C4-2B (cell line): ENCODE data around the gene MEOX2.

Experiments used
- H3K27ac ChIP-seq: fragments of 450-650 bp; 2 replicates; pipeline ENCODE4 v1.5.1; 2017
- CTCF ChIP-seq: fragments of 450-650 bp; conservative IDR thresholded peaks from 2 replicates; pipeline ENCODE4 v1.5.1; 2017; ENCODE audit warnings: mild to moderate bottlenecking
- ZFX ChIP-seq: fragments of 450-650 bp; IDR thresholded peaks from 2 replicates; pipeline ENCODE4 v1.6.1; 2017

The MEOX2 gene

DNA sequence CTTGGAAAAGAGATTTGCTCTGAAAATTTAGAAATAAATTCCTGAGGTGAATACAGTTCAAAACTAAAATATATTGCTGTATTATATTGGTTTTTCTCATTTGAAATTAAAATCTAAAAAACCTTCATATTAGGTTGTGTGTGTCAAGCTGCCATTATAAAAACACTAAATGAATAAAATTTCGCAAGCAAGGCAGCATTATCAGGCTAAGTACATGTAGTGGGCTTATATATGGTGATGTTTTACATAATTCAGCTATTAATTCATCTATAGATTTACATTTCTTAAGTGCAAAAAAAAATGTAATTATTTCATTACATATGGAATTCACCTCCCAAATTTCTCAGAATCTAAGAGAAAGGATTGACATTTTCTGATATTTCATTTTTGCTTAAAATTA is 5.3 kb downstream of the MEOX2 start:
- no peak overlapping the region for H3K27ac ChIP-seq
- no peak for TF ChIP-seq CTCF
- TF ChIP-seq ZFX, result no peak

GRCh38 chr7:15680446-15680845 is 6.0 kb downstream of the MEOX2 start:
- no peak overlapping the region for H3K27ac ChIP-seq
- TF ChIP-seq ZFX (no peak), CTCF (no peak)

GRCh38 chr7:15679306-15679705 is 7.2 kb downstream of the MEOX2 start:
- no peak for TF ChIP-seq CTCF
- no peak for TF ChIP-seq ZFX
- H3K27ac ChIP-seq, result no peak overlapping the region

GRCh38 chr7:15678653-15679052 is 7.8 kb downstream of the MEOX2 start:
- no peak overlapping the region for H3K27ac ChIP-seq
- TF ChIP-seq ZFX (no peak), CTCF (no peak)

DNA sequence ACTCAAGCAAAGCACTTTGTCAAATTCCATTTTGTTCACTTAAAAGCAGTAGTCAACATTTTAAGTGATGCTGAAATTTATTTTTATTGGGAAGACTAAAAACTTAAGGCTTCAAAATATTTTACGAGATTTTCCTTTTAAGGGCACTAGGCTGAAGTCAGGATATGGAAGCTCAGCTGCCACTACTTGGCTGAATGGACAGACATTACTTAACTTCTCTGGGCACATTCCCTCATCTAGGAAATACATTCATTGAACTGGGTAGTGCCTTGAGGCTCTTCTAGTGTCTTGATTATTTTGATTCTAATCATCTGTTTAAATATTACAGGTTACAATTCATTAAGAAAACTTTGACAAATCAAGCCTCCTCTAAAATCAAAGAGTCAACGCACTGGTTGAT is 11.1 kb downstream of the MEOX2 start:
- H3K27ac ChIP-seq, result no peak overlapping the region
- TF ChIP-seq ZFX (no peak), CTCF (no peak)

GRCh38 chr7:15674586-15674985 is 11.9 kb downstream of the MEOX2 start:
- H3K27ac ChIP-seq, result no peak overlapping the region
- no peak for TF ChIP-seq CTCF
- TF ChIP-seq ZFX, result no peak

DNA sequence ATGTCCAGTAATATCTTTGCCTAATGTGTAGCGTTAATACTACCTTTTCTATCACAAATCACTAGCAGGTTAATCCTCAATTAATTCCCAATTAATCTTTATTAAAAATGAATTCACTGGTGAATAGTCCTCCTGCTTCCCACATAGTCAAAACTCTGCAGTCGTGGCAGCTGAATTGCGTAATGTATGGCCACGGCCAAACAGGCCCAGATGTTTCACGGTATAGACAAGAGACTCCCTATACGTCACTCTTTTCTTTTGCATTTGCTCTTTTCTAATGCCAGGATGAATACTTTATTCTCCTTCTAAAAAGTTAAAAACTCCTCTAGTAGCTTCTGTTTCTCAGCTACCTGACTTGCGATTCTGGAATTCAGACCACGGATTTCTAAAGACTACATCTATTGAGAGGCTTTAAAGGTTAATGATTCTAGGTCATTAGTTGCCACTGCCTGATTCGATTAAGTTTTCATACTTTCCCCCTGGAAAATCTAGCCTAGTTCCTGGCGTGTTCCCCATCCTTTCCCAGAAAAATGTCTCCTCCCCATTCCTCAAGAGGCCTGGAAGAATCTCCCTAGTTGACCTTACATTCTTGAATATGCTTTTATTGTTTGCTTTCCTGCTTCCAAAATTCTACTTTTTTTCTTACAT is 16.9 kb downstream of the MEOX2 start:
- H3K27ac ChIP-seq, result no peak overlapping the region
- TF ChIP-seq CTCF (no peak), ZFX (no peak)
